ENCODE data around the gene SF3A2. TPM values are rescaled to one million over a fixed set of nuclear protein-coding genes. Genes with fewer than 3 reads are reported as not detected.
A peak's percentile ranks its signal among the peaks of the same experiment; 100 is the strongest.

Gene SF3A2, protein sequence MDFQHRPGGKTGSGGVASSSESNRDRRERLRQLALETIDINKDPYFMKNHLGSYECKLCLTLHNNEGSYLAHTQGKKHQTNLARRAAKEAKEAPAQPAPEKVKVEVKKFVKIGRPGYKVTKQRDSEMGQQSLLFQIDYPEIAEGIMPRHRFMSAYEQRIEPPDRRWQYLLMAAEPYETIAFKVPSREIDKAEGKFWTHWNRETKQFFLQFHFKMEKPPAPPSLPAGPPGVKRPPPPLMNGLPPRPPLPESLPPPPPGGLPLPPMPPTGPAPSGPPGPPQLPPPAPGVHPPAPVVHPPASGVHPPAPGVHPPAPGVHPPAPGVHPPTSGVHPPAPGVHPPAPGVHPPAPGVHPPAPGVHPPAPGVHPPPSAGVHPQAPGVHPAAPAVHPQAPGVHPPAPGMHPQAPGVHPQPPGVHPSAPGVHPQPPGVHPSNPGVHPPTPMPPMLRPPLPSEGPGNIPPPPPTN
- 14.4 and 50.7 TPM in 2 replicates for total RNA-seq (ENCODE audit: low replicate concordance)

DNA sequence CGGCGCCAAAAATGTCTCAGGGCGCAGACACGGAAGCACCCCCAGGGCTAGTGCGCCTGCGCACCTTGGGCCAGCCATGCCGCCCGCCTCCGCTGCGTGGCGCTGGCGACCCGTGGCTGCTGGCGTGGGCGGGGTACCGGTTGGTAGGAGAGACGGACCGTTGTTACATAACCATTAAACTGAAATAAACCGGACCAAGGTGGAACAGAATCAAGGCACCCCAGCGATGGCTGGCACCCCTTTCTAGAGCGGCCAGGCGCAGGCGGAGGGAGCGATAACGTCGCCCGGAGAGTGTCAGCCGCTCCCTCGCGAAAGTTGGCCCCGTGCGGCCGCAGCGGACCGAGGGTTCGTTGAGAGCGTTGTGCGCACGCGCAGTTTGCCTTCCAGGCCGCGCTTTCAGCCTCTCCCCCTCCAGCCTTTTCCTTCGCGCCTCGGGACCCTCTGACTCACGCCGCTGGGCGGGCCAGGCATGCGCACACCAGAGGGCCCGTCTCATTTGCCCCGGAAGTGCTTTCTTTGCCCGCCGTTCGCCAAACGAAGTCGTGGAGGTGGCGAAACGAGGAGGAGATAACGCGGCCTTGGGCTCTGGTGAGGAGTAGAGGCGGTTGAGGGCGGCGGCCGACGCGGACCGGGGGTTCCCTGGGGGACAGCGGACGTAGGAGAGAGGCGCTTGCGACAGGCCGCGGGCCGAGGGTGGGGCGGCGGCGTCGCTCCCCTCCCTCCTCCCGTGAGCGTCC is at the start of gene SF3A2, which contains the start of gene PLEKHJ1:
Gene SF3A2, plus strand, starts transcription at position 511 of the 737 bp plus-strand sequence. CDS start 6,595 bp downstream, outside the sequence.
Gene PLEKHJ1, minus strand, starts transcription at position 16 of the 737 bp plus-strand sequence. CDS start 81 bp downstream, outside the sequence.
- peak within 1 kb of the TSS; percentile 88 for H3K27ac ChIP-seq
- peak; percentile 100 for DNase-seq (ENCODE audit: low spot score)
- H3K36me3 ChIP-seq = no peaks in the 10 kb centered on the region
- peaks cover 38% of the 10 kb centered on the region for H3F3A ChIP-seq (ENCODE audit: low read depth)
- H3K27ac Mint-ChIP-seq = peak within 1 kb of the TSS; percentile 99
- TF ChIP-seq EZH2phosphoT487 (IDR thresholded peaks at IDR 0.05) = no peak
- TF ChIP-seq CTCF (IDR thresholded peaks at IDR 0.05) = peak; percentile 94
- H3K9ac ChIP-seq = peak within 1 kb of the TSS; percentile 86
- H3K79me2 ChIP-seq (ENCODE audit: low read depth) = peaks cover 70% of the 10 kb centered on the region
- H3K27me3 ChIP-seq = no peaks in the 10 kb centered on the region
- peaks cover 53% of the 10 kb centered on the region for H3K4me1 Mint-ChIP-seq
- no peaks in the 10 kb centered on the region for H3K9me3 ChIP-seq (ENCODE audit: low read depth)
- H3K4me3 ChIP-seq = peak within 1 kb of the TSS; percentile 72
- no peaks in the 10 kb centered on the region for H3K9me3 Mint-ChIP-seq
- H3K4me1 ChIP-seq = peaks cover 44% of the 10 kb centered on the region
- H3K4me2 ChIP-seq = peak within 1 kb of the TSS; percentile 97
- peaks cover 13% of the 10 kb centered on the region for H3K36me3 Mint-ChIP-seq
- H3K27me3 Mint-ChIP-seq (ENCODE audit: insufficient read depth, low read depth) = peaks cover 11% of the 10 kb centered on the region
- H2AFZ ChIP-seq (replicated peaks) = peak within 1 kb of the TSS; percentile 74
- peak within 1 kb of the TSS; percentile 99 for H3K4me3 Mint-ChIP-seq
- H4K20me1 ChIP-seq (ENCODE audit: low read depth) = peaks cover 72% of the 10 kb centered on the region

DNA sequence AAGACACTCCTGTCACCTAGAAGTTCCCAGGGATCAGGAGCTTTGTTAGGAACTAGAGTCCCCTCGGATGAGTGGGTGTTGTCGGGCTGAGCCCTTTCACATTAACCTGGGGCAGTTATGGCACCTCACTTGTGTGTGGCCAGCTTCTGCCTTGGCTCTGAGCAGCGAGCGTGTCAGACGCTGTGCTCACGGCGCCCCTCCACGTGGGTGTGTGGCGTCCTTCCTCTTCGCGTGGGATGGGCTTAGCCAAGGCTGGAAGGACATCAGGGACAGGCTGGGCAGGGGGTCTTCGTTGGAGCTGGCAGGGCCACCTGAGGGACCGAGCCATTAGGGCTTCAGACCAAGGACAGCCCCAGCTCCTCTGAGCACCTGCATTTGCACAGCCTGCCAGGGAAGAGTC is 49.5 kb upstream of the SF3A2 start:
- Mint-ChIP-seq H3K27ac (no peak overlapping the region), H3K4me3 (peak overlapping the region; percentile 41), H3K36me3 (peaks cover 12% of the 10 kb centered on the region), H3K9me3 (no peaks in the 10 kb centered on the region), H3K4me1 (peaks cover 3% of the 10 kb centered on the region), H3K27me3 (ENCODE audit: insufficient read depth, low read depth) (peaks cover 11% of the 10 kb centered on the region)
- H3F3A ChIP-seq (ENCODE audit: low read depth) = no peaks in the 10 kb centered on the region
- no peak for DNase-seq (ENCODE audit: low spot score)
- TF ChIP-seq EZH2 (IDR thresholded peaks at IDR 0.05) (no peak), CTCF (IDR thresholded peaks at IDR 0.05) (no peak), EZH2phosphoT487 (IDR thresholded peaks at IDR 0.05) (no peak)
- no peaks in the 10 kb centered on the region for H3K4me1 ChIP-seq
- H3K79me2 ChIP-seq (ENCODE audit: low read depth) = peaks cover 37% of the 10 kb centered on the region
- H3K4me2 ChIP-seq = no peak overlapping the region
- no peaks in the 10 kb centered on the region for H3K27me3 ChIP-seq
- H3K27ac ChIP-seq = no peak overlapping the region
- no peaks in the 10 kb centered on the region for H3K36me3 ChIP-seq
- no peak overlapping the region for H3K4me3 ChIP-seq
- no peak overlapping the region for H2AFZ ChIP-seq (replicated peaks)
- no peaks in the 10 kb centered on the region for H3K9me3 ChIP-seq (ENCODE audit: low read depth)
- no peak overlapping the region for H3K9ac ChIP-seq
- H4K20me1 ChIP-seq (ENCODE audit: low read depth) = peaks cover 58% of the 10 kb centered on the region

DNA sequence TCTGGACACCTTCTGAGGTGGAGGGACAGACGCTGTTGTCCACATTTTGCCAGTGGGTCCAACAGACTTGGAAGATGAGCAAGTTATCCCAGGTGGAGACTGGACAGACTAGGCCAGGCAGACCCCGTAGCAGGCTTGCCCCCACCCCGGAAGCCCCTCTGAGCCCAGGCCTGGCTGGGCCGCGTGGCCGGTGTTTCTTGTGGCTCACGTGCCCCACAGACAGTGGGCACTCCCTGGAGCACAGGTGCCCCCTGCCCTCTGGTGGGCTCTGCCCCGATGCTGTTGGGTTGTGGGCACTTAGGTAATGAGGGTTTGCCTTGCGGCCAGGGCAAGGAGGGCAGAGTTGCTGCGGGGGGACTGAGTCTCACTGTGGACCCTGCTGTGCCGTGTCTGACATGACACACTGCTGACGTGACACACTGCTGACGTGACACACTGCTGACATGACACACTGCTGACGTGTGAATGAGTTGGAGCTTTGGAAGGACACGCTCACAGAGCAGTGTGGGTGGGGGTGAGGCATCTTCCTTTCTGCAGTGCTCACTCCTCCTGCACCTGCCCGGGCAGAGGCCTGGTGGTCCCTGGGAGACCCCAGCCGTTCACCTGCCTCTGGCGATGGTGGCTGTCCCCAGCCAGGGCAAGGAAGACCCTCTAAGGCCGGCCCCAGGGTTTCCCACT is 47.8 kb upstream of the SF3A2 start:
- H3K27me3 Mint-ChIP-seq (ENCODE audit: insufficient read depth, low read depth) = peaks cover 11% of the 10 kb centered on the region
- no peak overlapping the region for H3K4me3 Mint-ChIP-seq
- Histone ChIP-seq H3K9me3 (ENCODE audit: low read depth) (no peaks in the 10 kb centered on the region), H3K4me1 (no peaks in the 10 kb centered on the region), H3K79me2 (ENCODE audit: low read depth) (peaks cover 22% of the 10 kb centered on the region), H3K9ac (no peak overlapping the region), H3K27me3 (no peaks in the 10 kb centered on the region), H3K27ac (no peak overlapping the region), H3K4me2 (no peak overlapping the region), H3K36me3 (no peaks in the 10 kb centered on the region), H3F3A (ENCODE audit: low read depth) (no peaks in the 10 kb centered on the region), H2AFZ (replicated peaks) (no peak overlapping the region), H4K20me1 (ENCODE audit: low read depth) (peaks cover 43% of the 10 kb centered on the region), H3K4me3 (no peak overlapping the region)
- peaks cover 3% of the 10 kb centered on the region for H3K4me1 Mint-ChIP-seq
- no peak for DNase-seq (ENCODE audit: low spot score)
- H3K27ac Mint-ChIP-seq = no peak overlapping the region
- H3K36me3 Mint-ChIP-seq = peaks cover 20% of the 10 kb centered on the region
- H3K9me3 Mint-ChIP-seq = no peaks in the 10 kb centered on the region
- TF ChIP-seq EZH2 (IDR thresholded peaks at IDR 0.05) (no peak), EZH2phosphoT487 (IDR thresholded peaks at IDR 0.05) (no peak), CTCF (IDR thresholded peaks at IDR 0.05) (no peak)
